SJSA1 (cell line): ENCODE data around the gene LYPD6B. TPM values are rescaled to one million over a fixed set of nuclear protein-coding genes. Genes with fewer than 3 reads are reported as not detected.

Experiments
- DNase-seq, 2 experiments: peaks; one replicate each; pipeline ENCODE4 v3.0.0-alpha.2; 2015 to 2020; ENCODE audit warnings: low spot score in 2 of 2, low read depth in 1 of 2
- H3K27ac ChIP-seq: fragments of 250-450 bp; sonication (Bioruptor Pico); 2 replicates; pipeline ENCODE4 v1.5.1; 2020; ENCODE audit warnings: mild to moderate bottlenecking, moderate library complexity
- H3K27me3 ChIP-seq: fragments of 250-450 bp; sonication (Bioruptor Pico); replicated peaks from 2 replicates; pipeline ENCODE4 v1.5.1; 2020; ENCODE audit warnings: mild to moderate bottlenecking, moderate library complexity
- H3K36me3 ChIP-seq: fragments of 250-450 bp; sonication (Bioruptor Pico); 2 replicates; pipeline ENCODE4 v1.5.1; 2020; ENCODE audit warnings: mild to moderate bottlenecking
- H3K4me1 ChIP-seq: fragments of 250-450 bp; sonication (Bioruptor Pico); replicated peaks from 2 replicates; pipeline ENCODE4 v1.6.1; 2021; ENCODE audit warnings: mild to moderate bottlenecking
- H3K4me3 ChIP-seq: fragments of 250-450 bp; sonication (Bioruptor Pico); 2 replicates; pipeline ENCODE4 v1.5.1; 2020; ENCODE audit warnings: mild to moderate bottlenecking
- H3K9me3 ChIP-seq: fragments of 250-450 bp; sonication (Bioruptor Pico); replicated peaks from 2 replicates; pipeline ENCODE4 v1.5.1; 2020; ENCODE audit warnings: mild to moderate bottlenecking
- total RNA-seq: library from RNA; depleted of rRNA; stranded (reverse); fragments of >200 nt; shearing (Covaris generic); gene quantifications from 2 replicates; pipeline ENCODE4 v1.2.3, GENCODE V29; 2014

The LYPD6B gene
- total RNA-seq, 1 experiment from 2014 or later = 35.7 TPM

- Histone ChIP-seq H3K4me3 (no peak overlapping the region), H3K27me3 (no peaks in the 10 kb centered on the region), H3K9me3 (no peaks in the 10 kb centered on the region), H3K27ac (no peak overlapping the region), H3K4me1 (peaks cover 49% of the 10 kb centered on the region), H3K36me3 (no peaks in the 10 kb centered on the region)
- no peak for DNase-seq
Measured at GRCh38 chr2:149040451-149040850, 2.0 kb downstream of the LYPD6B start.

GRCh38 chr2:149041482-149041881, 3.0 kb downstream of the LYPD6B start:
- no peaks in the 10 kb centered on the region for H3K9me3 ChIP-seq
- peaks cover 49% of the 10 kb centered on the region for H3K4me1 ChIP-seq
- no peak overlapping the region for H3K27ac ChIP-seq
- no peaks in the 10 kb centered on the region for H3K36me3 ChIP-seq
- no peak for DNase-seq
- H3K27me3 ChIP-seq = no peaks in the 10 kb centered on the region
- H3K4me3 ChIP-seq = no peak overlapping the region

DNA sequence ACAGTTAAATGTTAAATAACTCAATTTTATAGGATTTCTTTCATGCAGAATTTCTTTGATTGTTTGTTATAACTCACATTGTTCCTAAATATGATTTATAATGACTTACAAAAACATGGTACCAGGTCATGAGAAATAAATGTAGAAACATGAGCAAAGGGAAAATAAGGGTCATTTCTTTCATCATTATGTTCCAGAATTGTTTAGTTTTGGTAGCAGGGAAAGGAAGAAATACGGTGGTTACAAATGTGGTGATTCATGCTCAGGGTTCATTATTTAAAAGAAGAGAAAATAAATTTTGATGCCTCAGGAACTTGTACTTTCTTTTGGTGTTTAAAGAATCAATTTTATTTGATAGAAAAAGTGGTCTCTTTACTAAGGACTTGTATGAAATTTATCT, 4.4 kb downstream of the LYPD6B start:
- Histone ChIP-seq H3K9me3 (0 out of 2 replicates have a peak, but pooled peaks cover 7% of the 10 kb centered on the region), H3K27me3 (no peaks in the 10 kb centered on the region), H3K4me1 (peaks cover 45% of the 10 kb centered on the region), H3K4me3 (no peak overlapping the region), H3K36me3 (no peaks in the 10 kb centered on the region), H3K27ac (peak overlapping the region; percentile 16)
- DNase-seq = no peak

- no peaks in the 10 kb centered on the region for H3K36me3 ChIP-seq
- no peak overlapping the region for H3K4me3 ChIP-seq
- DNase-seq = no peak
- 0 out of 2 replicates have a peak, but pooled peaks cover 7% of the 10 kb centered on the region for H3K9me3 ChIP-seq
- H3K27ac ChIP-seq = no peak overlapping the region
- peaks cover 40% of the 10 kb centered on the region for H3K4me1 ChIP-seq
- H3K27me3 ChIP-seq = no peaks in the 10 kb centered on the region
Measured at GRCh38 chr2:149044500-149044899, 6.0 kb downstream of the LYPD6B start.

DNA sequence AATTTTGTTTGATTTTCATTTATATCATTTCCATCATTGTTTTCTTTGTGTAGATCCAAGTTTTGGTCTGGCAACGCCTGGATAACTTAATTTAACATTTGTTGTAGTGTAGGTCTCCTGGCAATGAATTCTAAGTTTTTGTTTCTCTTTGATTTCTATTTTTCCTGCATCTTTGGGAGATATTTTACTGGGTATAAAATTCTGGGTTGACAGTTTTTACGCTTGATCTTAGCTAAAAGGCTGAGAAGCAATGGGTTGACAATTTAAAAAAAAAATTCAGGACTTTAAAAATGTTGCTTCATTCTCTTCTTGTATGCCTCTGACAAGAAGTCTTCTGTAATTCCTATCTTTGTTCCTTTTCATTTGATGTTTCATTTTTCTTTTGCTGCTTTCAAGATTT, 8.6 kb downstream of the LYPD6B start:
- no peak for DNase-seq
- no peaks in the 10 kb centered on the region for H3K27me3 ChIP-seq

DNA sequence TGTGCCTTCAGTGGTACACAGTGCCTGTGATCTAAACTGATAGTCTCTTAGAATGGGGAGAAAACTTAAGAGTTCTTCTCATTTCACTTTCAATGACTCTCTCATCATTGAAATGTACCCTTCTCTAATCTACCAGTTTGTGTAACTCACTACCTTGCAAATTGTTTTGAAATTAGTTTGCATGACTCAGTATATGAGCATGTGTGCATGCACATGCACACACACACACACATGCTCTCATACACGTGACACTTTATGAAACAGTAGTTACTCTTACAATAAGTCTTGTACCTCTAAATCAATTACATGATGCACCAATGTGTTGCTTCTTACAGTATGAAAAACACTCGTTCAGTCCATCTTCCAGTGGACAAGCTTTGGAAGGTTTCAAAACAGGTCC, 10.6 kb downstream of the LYPD6B start:
- peak overlapping the region; percentile 69 for H3K27ac ChIP-seq

More for the DNA sequence above, 8.6 kb downstream of the LYPD6B start:
- peaks cover 43% of the 10 kb centered on the region for H3K4me1 ChIP-seq
- H3K27ac ChIP-seq = no peak overlapping the region
- H3K36me3 ChIP-seq = no peaks in the 10 kb centered on the region
- H3K4me3 ChIP-seq = no peak overlapping the region
- H3K9me3 ChIP-seq = 0 out of 2 replicates have a peak, but pooled peaks cover 7% of the 10 kb centered on the region

DNA sequence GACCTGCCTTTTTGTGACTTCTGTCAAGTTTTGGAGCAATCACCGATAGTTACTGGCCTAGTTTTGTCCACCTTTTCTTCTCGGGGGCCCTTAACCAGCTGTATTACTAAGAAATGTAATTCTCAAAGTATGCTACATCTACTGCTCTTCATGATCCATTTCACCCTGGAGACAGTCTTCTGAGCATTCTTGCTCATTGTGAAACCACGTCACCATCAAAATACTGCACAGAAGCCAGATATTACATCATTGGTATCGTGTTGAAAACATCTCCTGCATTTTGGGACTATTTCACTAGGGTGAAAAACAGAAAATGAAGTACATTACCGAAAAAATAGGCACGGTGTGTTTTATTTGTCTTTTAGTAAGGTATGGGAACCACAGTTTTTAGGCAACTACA, 11.7 kb downstream of the LYPD6B start:
- Histone ChIP-seq H3K4me3 (no peak overlapping the region), H3K4me1 (peaks cover 21% of the 10 kb centered on the region), H3K9me3 (peaks cover 7% of the 10 kb centered on the region; the same call in 1 of the 2 replicates), H3K27me3 (no peaks in the 10 kb centered on the region), H3K36me3 (no peaks in the 10 kb centered on the region), H3K27ac (peak overlapping the region; percentile 69)
- DNase-seq = no peak

More for the DNA sequence above, 10.6 kb downstream of the LYPD6B start:
- Histone ChIP-seq H3K36me3 (no peaks in the 10 kb centered on the region), H3K4me3 (no peak overlapping the region), H3K9me3 (peaks cover 7% of the 10 kb centered on the region; the same call in 1 of the 2 replicates), H3K4me1 (peaks cover 26% of the 10 kb centered on the region), H3K27me3 (no peaks in the 10 kb centered on the region)
- DNase-seq = no peak

GRCh38 chr2:149055751-149056150, 17.3 kb downstream of the LYPD6B start:
- Histone ChIP-seq H3K27ac (no peak overlapping the region), H3K4me1 (peaks cover 30% of the 10 kb centered on the region), H3K36me3 (no peaks in the 10 kb centered on the region), H3K4me3 (no peak overlapping the region), H3K27me3 (no peaks in the 10 kb centered on the region), H3K9me3 (no peaks in the 10 kb centered on the region; the same call in 1 of the 2 replicates)
- no peak for DNase-seq

GRCh38 chr2:149056541-149057255, 18.2 kb downstream of the LYPD6B start:
- Histone ChIP-seq H3K27ac (no peak overlapping the region), H3K9me3 (no peaks in the 10 kb centered on the region; the same call in 1 of the 2 replicates), H3K36me3 (no peaks in the 10 kb centered on the region), H3K27me3 (no peaks in the 10 kb centered on the region), H3K4me1 (peaks cover 39% of the 10 kb centered on the region), H3K4me3 (no peak overlapping the region)
- no peak for DNase-seq

- Histone ChIP-seq H3K27ac (no peak overlapping the region), H3K36me3 (no peaks in the 10 kb centered on the region), H3K4me1 (peaks cover 44% of the 10 kb centered on the region), H3K4me3 (no peak overlapping the region), H3K27me3 (no peaks in the 10 kb centered on the region), H3K9me3 (no peaks in the 10 kb centered on the region; the same call in 1 of the 2 replicates)
- no peak for DNase-seq
Measured at GRCh38 chr2:149057401-149057800, 18.9 kb downstream of the LYPD6B start.

DNA sequence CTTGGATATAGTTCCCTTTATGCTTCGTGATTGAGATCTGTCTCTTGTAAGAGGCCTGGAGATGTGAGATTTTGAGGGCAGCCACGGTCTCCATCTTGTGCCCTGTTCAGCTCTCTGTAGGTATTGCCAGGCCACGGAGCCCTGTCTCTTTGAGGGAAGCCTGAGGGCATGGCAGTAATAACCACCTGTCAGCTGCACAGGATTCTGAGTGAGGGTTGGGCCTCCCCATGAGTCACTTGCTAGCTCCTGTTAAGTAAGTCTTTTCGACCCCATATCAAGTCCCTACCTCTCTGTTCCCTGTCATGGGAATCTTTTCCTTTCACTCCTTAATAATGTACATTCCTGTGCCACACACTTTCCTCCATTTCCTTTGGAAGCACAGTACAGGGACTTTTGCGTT, 20.4 kb downstream of the LYPD6B start:
- no peaks in the 10 kb centered on the region for H3K9me3 ChIP-seq

GRCh38 chr2:149059822-149060221, 21.3 kb downstream of the LYPD6B start:
- H3K27ac ChIP-seq = no peak overlapping the region

More for the DNA sequence above, 20.4 kb downstream of the LYPD6B start:
- Histone ChIP-seq H3K27me3 (no peaks in the 10 kb centered on the region), H3K36me3 (no peaks in the 10 kb centered on the region), H3K4me1 (peaks cover 59% of the 10 kb centered on the region), H3K27ac (no peak overlapping the region), H3K4me3 (no peak overlapping the region)
- DNase-seq = no peak

GRCh38 chr2:149061133-149061745, 22.7 kb downstream of the LYPD6B start:
- peaks cover 67% of the 10 kb centered on the region for H3K4me1 ChIP-seq
- H3K27ac ChIP-seq = peak overlapping the region; percentile 38
- no peaks in the 10 kb centered on the region for H3K27me3 ChIP-seq
- no peak overlapping the region for H3K4me3 ChIP-seq
- peak in 1 of 2 experiments; percentile 58 for DNase-seq
- no peaks in the 10 kb centered on the region for H3K36me3 ChIP-seq
- no peaks in the 10 kb centered on the region for H3K9me3 ChIP-seq

More at GRCh38 chr2:149059822-149060221, 21.3 kb downstream of the LYPD6B start:
- no peak for DNase-seq
- peaks cover 68% of the 10 kb centered on the region for H3K4me1 ChIP-seq
- no peaks in the 10 kb centered on the region for H3K27me3 ChIP-seq
- no peaks in the 10 kb centered on the region for H3K9me3 ChIP-seq
- H3K4me3 ChIP-seq = no peak overlapping the region
- H3K36me3 ChIP-seq = no peaks in the 10 kb centered on the region

- H3K4me3 ChIP-seq = no peak overlapping the region
- no peak for DNase-seq
- no peaks in the 10 kb centered on the region for H3K27me3 ChIP-seq
- peaks cover 60% of the 10 kb centered on the region for H3K4me1 ChIP-seq
- peak overlapping the region; percentile 88 for H3K27ac ChIP-seq
- H3K9me3 ChIP-seq = no peaks in the 10 kb centered on the region
- no peaks in the 10 kb centered on the region for H3K36me3 ChIP-seq
Measured at GRCh38 chr2:149062531-149062930, 24.0 kb downstream of the LYPD6B start.
